Stimulated activated CD8-positive, alpha-beta memory T cell treated with anti-CD3 and anti-CD28 coated beads, Interleukin-15, amount 100 ng/mL, for 48 hours (primary cell): ENCODE results near the gene PTGDR2.

Source experiments
- DNase-seq, 2 donors: peaks; one replicate each; pipeline ENCODE4 v3.0.0-alpha.2; 2020; ENCODE audit warnings: low read depth in 2 of 2

PTGDR2 gene

DNA sequence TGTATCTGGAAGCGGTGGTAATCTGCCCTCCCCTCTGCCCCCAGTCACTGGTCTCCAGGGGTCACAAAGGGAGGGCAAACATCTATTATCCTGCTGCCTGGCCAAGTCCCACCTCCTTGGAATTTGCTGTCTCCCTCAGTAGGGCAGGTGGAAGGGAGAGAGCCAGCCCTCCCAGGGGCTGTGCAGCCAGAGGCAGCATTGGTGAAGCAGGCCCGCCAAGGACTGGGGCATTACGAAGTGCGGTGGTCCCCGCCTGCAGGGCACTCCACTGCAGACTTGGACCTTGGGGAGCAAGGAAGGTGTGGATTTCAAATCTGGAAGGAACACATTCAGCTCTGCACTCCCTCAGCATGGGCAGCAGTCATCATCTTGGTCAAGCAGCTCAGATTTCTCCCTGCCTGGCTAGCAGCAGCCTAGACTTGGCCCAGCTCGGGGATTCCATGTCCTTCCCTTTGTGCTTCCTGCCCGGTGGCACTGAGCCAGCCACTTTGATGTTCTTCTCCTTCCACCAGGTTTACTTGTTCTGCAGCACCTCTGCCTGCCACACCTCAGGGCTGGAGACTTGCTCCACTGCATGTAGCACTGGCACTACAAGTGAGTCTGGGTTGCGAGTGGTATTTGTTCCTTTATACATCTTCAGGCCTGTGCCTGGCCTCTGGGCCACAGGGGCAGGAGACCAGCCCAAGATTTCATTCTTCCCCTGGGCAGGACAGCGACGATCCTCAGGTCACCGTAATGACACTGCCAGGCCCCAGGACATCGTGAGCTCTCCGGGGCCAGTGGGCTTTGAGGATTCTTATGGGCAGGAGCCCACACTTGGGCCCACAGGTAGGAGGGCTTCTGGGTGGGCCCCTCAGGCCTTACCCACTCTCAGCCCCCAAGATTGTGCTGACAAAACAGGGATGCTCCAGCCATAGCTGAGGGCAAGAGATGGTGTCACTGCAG, 18.9 kb upstream of the PTGDR2 start:
- no peak for DNase-seq

DNA sequence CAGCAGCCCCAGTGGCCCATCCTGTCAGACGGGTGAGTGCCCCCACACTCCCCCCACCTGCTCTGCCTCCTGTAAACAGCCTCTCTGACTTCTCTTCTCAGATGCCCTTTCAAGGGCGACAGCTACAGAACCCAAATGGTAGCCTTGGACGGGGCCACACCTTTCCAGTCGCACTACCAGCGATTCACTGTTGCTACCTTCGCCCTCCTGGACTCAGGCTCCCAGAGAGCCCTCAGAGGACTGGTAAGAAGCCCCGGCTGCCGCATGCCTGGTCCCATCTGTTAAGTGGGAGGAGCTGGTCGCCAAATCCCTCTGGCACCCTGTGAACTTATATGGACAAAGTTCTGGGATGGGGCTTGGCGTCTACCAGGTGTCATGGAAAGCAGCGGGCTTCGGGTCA, 17.8 kb upstream of the PTGDR2 start:
- no peak for DNase-seq

DNA sequence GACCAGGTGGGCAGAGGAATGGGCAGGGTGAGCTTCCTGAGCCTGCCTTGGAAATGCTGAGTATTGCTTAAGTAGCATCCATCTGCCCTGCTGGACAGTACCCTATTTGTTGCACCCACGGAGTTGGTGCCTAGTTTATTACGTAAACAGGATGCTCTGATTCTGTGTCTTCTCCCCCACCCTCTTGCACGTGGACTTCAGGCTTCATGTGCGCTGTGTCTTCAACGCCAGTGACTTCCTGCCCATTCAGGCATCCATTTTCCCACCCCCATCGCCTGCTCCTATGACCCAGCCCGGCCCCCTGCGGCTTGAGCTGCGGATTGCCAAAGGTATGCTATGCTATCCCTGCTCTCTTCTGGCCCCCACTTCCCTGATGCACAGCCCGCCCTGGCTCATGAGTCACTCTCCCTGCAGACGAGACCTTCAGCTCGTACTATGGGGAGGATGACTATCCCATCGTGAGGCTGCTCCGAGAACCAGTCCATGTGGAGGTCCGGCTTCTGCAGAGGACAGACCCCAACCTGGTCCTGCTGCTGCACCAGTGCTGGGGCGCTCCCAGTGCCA, 17.3 kb upstream of the PTGDR2 start:
- no peak for DNase-seq

- DNase-seq: no peak
Measured at GRCh38 chr11:60872124-60872960, 16.6 kb upstream of the PTGDR2 start.

- DNase-seq: no peak
Measured at GRCh38 chr11:60871378-60872061, 15.8 kb upstream of the PTGDR2 start.

DNA sequence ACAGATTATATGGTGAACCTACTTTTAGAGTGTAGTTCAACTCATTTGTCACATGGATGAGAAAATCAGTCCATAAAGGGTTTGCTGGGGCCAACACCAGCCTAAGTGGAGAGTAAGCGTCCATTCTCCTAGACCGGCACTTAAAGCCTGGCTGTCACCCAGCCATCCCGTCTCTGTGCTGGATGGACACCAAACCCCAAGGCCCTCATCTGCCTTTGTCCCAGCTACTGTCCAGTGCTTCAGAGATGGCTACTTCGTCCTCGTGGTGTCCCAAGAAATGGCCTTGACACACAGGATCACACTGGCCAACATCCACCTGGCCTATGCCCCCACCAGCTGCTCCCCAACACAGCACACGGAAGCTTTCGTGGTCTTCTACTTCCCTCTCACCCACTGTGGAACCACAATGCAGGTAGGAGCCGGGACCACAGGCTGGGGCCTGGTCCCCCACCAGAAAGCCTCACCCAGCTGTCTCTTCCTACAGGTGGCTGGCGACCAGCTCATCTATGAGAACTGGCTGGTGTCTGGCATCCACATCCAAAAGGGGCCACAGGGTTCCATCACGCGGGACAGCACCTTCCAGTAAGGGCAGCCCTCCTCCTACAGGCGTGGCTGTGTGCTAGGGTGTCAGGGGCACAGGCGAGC, 15.1 kb upstream of the PTGDR2 start:
- DNase-seq: no peak

DNA sequence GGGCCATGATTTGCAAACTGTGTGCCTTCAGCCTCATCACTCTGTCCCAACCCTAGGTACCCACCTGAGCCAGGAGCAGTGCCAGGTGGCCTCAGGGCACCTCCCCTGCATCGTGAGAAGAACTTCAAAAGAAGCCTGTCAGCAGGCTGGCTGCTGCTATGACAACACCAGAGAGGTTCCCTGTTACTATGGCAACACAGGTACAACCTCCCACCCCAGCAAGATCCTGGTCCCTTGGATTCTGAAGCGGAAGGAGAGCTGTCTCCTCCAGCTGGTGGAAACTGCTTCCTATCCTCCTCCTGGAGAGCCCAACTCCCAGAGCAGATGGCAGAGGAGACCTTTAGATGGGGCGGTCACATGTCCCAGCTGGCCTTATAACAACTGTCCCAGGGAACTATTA, 14.5 kb upstream of the PTGDR2 start:
- no peak for DNase-seq

GRCh38 chr11:60869451-60869825, 13.7 kb upstream of the PTGDR2 start:
- DNase-seq: no peak

- no peak for DNase-seq
Measured at GRCh38 chr11:60868682-60869450, 13.1 kb upstream of the PTGDR2 start.

DNA sequence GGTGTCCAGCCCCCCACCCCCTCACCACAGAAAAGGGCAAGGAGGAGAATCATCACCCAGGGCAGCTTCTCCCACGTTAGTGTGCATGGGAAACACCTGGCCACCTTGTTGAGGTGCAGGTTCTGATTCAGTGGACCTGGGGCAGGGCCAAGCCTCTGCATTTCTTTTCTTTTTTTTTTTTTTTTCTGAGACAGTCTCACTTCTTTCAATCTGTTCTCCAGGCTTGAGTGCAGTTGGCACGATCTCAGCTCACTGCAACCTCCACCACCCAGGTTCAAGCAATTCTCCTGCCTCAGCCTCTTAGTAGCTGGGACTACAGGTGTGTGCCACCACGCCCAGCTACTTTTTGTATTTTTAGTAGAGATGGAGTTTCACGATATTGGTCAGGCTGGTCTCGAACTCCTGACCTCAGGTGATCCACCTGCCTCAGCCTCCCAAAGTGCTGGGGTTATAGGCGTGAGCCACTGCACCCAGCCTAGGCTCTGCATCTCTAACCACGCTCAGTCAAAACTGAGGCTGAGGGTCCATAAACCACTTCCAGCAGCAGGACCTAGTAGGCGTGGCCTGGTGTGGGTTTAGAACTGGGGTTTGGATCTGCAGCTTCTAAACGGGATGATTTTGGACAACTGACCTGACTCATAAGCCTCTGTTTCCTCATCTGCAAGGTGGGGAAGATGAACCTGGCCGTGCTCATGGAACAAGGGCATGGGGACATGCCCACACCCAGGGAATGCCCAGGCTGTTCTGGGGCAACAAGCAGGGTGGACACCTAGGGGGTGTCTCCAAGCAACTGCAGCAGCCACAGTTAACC, 12.3 kb upstream of the PTGDR2 start:
- DNase-seq: no peak

DNA sequence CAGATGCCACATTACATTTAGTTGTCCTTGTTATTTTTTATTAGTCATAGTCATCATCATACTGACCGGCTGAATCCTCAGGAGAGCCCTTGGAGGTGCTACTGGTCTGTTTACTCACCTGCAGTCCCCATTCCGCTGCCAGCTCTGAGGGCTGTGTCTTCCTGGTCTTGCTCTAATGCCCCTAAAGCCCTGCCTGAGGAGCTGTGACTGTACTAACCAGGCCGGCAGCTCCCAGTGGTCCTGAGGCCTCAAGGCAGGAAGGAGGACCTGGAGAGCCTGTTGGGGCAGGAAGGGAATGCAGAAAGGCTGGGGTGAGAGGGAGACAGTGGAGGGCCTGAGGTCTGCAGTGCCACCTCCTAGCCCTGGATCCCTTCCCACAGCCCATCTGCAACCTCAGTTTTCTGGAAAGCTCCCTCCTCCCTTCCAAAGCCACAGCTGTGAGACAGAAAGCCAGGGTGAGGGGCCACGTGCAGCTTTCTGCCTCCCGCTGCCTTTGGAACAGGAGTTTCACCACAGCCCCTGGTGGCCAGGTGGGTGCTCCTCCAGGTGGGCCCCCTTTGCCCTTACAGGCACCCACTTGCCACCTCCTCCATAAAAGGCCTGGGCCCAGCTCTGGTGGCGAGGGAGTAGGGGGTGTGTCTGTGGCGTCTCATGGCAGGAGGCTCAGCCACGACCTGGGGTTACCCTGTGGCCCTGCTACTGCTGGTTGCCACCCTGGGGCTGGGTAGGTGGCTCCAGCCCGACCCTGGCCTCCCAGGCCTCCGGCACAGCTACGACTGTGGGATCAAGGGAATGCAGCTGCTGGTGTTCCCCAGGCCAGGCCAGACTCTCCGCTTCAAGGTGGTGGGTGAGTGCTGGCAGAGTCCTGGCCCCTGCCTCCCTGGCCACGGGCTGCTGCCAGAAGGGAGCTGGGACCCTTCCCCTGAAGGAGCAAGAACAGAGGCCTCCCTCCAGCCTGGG, 11.4 kb upstream of the PTGDR2 start, which contains the start of gene ZP1:
ZP1 (plus strand) TSS at position 632 of the 960 bp plus-strand sequence; CDS start at position 652, 20 bp downstream.
- no peak for DNase-seq

DNA sequence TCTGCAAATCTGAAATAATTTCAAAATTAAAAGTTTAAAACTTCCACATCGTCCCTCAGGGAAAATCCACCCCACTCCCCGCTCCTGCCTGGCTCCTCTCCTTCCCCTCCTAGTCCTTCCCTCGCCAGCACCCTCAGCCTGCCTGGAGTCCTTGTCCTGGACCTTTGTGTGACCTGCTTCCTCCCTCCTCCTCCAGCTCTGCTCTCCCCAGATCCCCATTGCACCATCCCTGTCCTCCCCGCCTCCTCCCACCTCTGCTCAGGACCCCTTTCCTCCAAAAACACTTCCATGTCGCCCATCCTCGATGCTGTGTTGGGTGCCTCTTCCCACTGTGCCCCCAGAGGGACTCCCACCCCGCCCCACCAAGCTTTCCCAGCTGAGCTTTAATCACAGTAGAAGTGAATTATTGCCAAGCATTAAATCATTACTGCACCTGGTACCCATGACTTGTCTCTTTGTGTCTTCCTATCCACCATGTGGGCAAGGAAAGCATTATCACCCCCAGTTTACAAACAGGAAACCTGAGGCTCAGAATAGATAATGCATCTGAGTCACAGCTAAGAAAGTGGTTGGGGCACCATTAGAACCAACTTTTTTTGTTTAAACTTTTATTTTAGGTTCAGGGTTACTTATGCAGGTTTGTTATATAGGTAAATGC, 9.2 kb upstream of the PTGDR2 start:
- DNase-seq: no peak

DNA sequence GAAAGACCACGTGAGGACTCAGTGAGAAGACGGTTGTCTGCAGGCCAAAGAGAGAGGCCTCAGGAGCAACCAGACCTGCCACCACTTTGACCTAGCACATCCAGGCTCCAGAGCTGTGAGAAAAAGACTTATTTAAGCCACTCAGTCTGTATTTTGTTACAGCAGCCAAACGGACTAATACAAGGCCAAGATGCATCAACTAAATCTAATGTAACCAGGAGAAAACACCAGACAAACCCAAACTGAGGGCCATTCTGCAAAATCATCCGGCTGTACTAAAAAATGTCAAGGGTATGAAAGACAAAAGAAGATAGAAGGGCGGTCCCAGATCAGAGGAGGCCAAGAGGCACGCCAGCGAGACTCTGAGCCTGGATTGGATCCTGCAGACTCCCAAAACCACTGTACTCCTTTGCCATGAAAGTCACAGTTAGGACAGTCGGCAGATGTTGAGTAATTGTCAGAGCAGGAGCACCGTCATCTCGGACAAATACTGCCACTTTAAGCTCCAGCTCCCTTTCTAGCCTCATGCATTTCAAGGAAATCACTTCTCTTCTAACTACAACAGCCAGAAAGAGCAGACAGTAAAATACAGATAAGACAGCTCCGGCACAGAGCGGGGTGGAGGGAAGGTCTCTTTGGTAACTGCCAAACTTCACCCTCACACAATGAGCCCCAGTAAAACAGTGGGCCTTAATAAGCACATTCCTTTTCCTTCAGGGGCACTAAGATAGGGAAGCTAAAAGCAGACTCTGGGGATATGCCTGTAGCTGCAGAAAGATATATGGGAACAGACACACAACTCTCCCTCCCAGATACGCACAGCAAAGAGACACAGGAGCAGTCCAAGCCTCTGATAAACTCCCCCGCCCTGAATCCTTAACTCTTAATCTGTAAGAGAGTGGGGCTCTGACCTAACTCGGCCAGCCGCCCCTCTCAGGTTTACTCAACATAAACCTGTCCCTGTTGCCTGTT, 8.1 kb upstream of the PTGDR2 start:
- no peak for DNase-seq

- no peak for DNase-seq
Measured at GRCh38 chr11:60862171-60862570, 6.4 kb upstream of the PTGDR2 start.

GRCh38 chr11:60860943-60861342, 5.2 kb upstream of the PTGDR2 start:
- DNase-seq: no peak

- no peak for DNase-seq
Measured at GRCh38 chr11:60859616-60860250, 4.0 kb upstream of the PTGDR2 start.
